Measurements from ENCODE around the gene MAS1L.

MAS1L gene

GRCh38 chr6:29510202-29510601 is 22.4 kb upstream of the MAS1L start (continued):
- TF ChIP-seq ZNF837 (tag by site-specific recombination; IDR thresholded peaks at IDR 0.05) (no peak), PBX3 (CRISPR knock-in tag; IDR thresholded peaks at IDR 0.05) (no peak), ZNF529 (tag by site-specific recombination; IDR thresholded peaks at IDR 0.05; ENCODE audit: insufficient replicate concordance) (no peak), BCL11B (tag by site-specific recombination; IDR thresholded peaks at IDR 0.05; ENCODE audit: low read depth) (no peak), ZNF488 (tag by site-specific recombination; IDR thresholded peaks at IDR 0.05) (no peak), ZBTB48 (tag by site-specific recombination; IDR thresholded peaks at IDR 0.05) (0 out of 2 replicates have a peak, but pooled peaks have one; percentile 29), ZFP37 (tag by site-specific recombination; IDR thresholded peaks at IDR 0.05) (no peak), ZNF558 (tag by site-specific recombination; IDR thresholded peaks at IDR 0.05) (no peak), ZBTB17 (tag by site-specific recombination; IDR thresholded peaks at IDR 0.05) (no peak), TRIM28 (IDR thresholded peaks at IDR 0.05; ENCODE audit: borderline replicate concordance, low read length) (no peak), ZNF121 (tag by site-specific recombination; IDR thresholded peaks at IDR 0.05) (no peak), GFI1B (tag by site-specific recombination; IDR thresholded peaks at IDR 0.05) (no peak), ZNF146 (tag by site-specific recombination; IDR thresholded peaks at IDR 0.05) (no peak), HOXA7 (CRISPR knock-in tag; IDR thresholded peaks at IDR 0.05; ENCODE audit: borderline replicate concordance) (no peak), ZNF660 (tag by site-specific recombination; IDR thresholded peaks at IDR 0.05) (0 out of 2 replicates have a peak, but pooled peaks have one; percentile 53), ZNF148 (tag by site-specific recombination; IDR thresholded peaks at IDR 0.05; ENCODE audit: borderline replicate concordance) (no peak), EGR2 (tag by site-specific recombination; IDR thresholded peaks at IDR 0.05; ENCODE audit: low read depth) (0 out of 2 replicates have a peak, but pooled peaks have one; percentile 12), ZNF501 (tag by site-specific recombination; IDR thresholded peaks at IDR 0.05) (no peak), ZNF37A (tag by site-specific recombination; IDR thresholded peaks at IDR 0.05) (no peak), ZNF664 (tag by site-specific recombination; IDR thresholded peaks at IDR 0.05) (no peak), ZNF133 (tag by site-specific recombination; IDR thresholded peaks at IDR 0.05) (no peak), ZNF629 (tag by site-specific recombination; IDR thresholded peaks at IDR 0.05) (0 out of 2 replicates have a peak, but pooled peaks have one; percentile 24)
- TF ChIP-seq, protein P1, sequence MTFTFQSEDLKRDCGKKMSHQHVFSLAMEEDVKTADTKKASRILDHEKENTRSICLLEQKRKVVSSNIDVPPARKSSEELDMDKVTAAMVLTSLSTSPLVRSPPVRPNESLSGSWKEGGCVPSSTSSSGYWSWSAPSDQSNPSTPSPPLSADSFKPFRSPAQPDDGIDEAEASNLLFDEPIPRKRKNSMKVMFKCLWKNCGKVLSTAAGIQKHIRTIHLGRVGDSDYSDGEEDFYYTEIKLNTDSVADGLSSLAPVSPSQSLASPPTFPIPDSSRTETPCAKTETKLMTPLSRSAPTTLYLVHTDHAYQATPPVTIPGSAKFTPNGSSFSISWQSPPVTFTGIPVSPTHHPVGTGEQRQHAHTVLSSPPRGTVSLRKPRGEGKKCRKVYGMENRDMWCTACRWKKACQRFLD (tag by site-specific recombination; IDR thresholded peaks at IDR 0.05), result no peak
- TF ChIP-seq, protein P2, sequence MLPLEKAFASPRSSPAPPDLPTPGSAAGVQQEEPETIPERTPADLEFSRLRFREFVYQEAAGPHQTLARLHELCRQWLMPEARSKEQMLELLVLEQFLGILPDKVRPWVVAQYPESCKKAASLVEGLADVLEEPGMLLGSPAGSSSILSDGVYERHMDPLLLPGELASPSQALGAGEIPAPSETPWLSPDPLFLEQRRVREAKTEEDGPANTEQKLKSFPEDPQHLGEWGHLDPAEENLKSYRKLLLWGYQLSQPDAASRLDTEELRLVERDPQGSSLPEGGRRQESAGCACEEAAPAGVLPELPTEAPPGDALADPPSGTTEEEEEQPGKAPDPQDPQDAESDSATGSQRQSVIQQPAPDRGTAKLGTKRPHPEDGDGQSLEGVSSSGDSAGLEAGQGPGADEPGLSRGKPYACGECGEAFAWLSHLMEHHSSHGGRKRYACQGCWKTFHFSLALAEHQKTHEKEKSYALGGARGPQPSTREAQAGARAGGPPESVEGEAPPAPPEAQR (tag by site-specific recombination; IDR thresholded peaks at IDR 0.05), result no peak
- TF ChIP-seq, protein P3, sequence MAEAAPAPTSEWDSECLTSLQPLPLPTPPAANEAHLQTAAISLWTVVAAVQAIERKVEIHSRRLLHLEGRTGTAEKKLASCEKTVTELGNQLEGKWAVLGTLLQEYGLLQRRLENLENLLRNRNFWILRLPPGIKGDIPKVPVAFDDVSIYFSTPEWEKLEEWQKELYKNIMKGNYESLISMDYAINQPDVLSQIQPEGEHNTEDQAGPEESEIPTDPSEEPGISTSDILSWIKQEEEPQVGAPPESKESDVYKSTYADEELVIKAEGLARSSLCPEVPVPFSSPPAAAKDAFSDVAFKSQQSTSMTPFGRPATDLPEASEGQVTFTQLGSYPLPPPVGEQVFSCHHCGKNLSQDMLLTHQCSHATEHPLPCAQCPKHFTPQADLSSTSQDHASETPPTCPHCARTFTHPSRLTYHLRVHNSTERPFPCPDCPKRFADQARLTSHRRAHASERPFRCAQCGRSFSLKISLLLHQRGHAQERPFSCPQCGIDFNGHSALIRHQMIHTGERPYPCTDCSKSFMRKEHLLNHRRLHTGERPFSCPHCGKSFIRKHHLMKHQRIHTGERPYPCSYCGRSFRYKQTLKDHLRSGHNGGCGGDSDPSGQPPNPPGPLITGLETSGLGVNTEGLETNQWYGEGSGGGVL (tag by site-specific recombination; IDR thresholded peaks at IDR 0.05), result peak; percentile 52; the same call in 1 of the 2 replicates
